Body of pancreas (tissue), 4 donors: ENCODE results near the gene RNF133. TPM values are rescaled to one million over a fixed set of nuclear protein-coding genes. Genes with fewer than 3 reads are reported as not detected.
"Not testable (repeated sequence)": the region's sequence is repeated elsewhere in the genome, so short reads cannot be mapped to it uniquely, and the experiment has no call there.

ENCODE experiments used
- ATAC-seq: fragments of 150-250 bp; one replicate; pipeline ENCODE4 v1.9.1; 2016
- DNase-seq, 4 donors: peaks; one replicate each; pipeline ENCODE4 v3.0.0-alpha.2; 2019
- H3K27ac ChIP-seq, 4 donors: fragments of 200-600 bp; sonication (generic); 1 replicate in 3 of 4; 2 replicates in 1 of 4; pipeline versions ENCODE4 v1.5.1 to v1.6.1; 2016 to 2019; ENCODE audit warnings: mild to moderate bottlenecking in 1 of 4, mixed read lengths in 1 of 4, moderate library complexity in 1 of 4
- H3K27me3 ChIP-seq, 2 donors: fragments of 200-600 bp; sonication (generic); one replicate each; pipeline ENCODE4 v1.6.0; 2016; ENCODE audit warnings: mild to moderate bottlenecking in 1 of 2
- H3K36me3 ChIP-seq, 2 donors: fragments of 200-600 bp; sonication (generic); replicated peaks in 1 of 2; 2 replicates each; pipeline ENCODE4 v1.5.1; 2016; ENCODE audit warnings: low read depth in 2 of 2; ENCODE audit not compliant: insufficient read depth in 1 of 2
- H3K4me1 ChIP-seq: fragments of 200-600 bp; sonication (generic); one replicate; pipeline ENCODE4 v1.6.0; 2016
- H3K4me3 ChIP-seq, 2 donors: fragments of 200-600 bp; sonication (generic); 1 replicate in 1 of 2; 2 replicates in 1 of 2; pipeline ENCODE4 v1.5.1; 2016 to 2019
- H3K9me3 ChIP-seq, 3 donors: fragments of 200-600 bp; sonication (generic); 1 replicate in 2 of 3; 2 replicates in 1 of 3; pipeline ENCODE4 v1.5.1; 2016
- POLR2A ChIP-seq, 3 donors: fragments of 450-650 bp; IDR thresholded peaks; one replicate each; pipeline ENCODE4 v1.6.1; 2016; ENCODE audit warnings: antibody characterized with exemption in 3 of 3, mild to moderate bottlenecking in 2 of 3
- WGBS, 2 donors: methylation state at CpG; one replicate each; pipeline ENCODE4 v1.1.5; 2017; 5-methylcytosine and 5-hydroxymethylcytosine counted together
- intact Hi-C: fragments of 100-400 bp; cut with DNase I; formaldehyde crosslinking; loops from one replicate; pipeline ENCODE4 v1.15.1; 2023
- total RNA-seq, 2 donors: library from RNA; depleted of rRNA; stranded (reverse); fragments of >200 nt; gene quantifications; one replicate each; pipeline ENCODE4 v1.1.0, GENCODE V29; 2016
- TF ChIP-seq, protein P1 (sequence below), 7 experiments: fragments of 450-650 bp in 4 of 7; fragments of 200-600 bp in 3 of 7; sonication (generic) in 3 of 7; IDR thresholded peaks; one replicate each; pipeline ENCODE4 v1.5.1; 2016 to 2019; ENCODE audit warnings: antibody characterized with exemption in 7 of 7

RNF133 gene
- total RNA-seq, 2 donors from 2014 or later = 2.6 to 17.1 TPM

GRCh38 chr7:122679269-122679709 is 19.6 kb downstream of the RNF133 start:
- H3K36me3 ChIP-seq, intact Hi-C loops, H3K27me3 ChIP-seq, H3K9me3 ChIP-seq, H3K4me3 ChIP-seq: not testable (repeated sequence)
- Histone ChIP-seq H3K27ac (peak overlapping the region in 2 of 4 donors; percentile 69 to 71), H3K4me1 (peaks cover 31% of the 10 kb centered on the region)
- ATAC-seq (peak; percentile 60), DNase-seq (peak; percentile 66 to 86 (median 68))
- TF ChIP-seq, protein P1, sequence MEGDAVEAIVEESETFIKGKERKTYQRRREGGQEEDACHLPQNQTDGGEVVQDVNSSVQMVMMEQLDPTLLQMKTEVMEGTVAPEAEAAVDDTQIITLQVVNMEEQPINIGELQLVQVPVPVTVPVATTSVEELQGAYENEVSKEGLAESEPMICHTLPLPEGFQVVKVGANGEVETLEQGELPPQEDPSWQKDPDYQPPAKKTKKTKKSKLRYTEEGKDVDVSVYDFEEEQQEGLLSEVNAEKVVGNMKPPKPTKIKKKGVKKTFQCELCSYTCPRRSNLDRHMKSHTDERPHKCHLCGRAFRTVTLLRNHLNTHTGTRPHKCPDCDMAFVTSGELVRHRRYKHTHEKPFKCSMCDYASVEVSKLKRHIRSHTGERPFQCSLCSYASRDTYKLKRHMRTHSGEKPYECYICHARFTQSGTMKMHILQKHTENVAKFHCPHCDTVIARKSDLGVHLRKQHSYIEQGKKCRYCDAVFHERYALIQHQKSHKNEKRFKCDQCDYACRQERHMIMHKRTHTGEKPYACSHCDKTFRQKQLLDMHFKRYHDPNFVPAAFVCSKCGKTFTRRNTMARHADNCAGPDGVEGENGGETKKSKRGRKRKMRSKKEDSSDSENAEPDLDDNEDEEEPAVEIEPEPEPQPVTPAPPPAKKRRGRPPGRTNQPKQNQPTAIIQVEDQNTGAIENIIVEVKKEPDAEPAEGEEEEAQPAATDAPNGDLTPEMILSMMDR (IDR thresholded peaks at IDR 0.05) = peak in 1 of 7 experiments; percentile 5
- 32 to 37% methylated on average over 9 of the region's 9 CpGs for WGBS, 2 donors

- DNase-seq (no peak), ATAC-seq (no peak)
- H3K27ac ChIP-seq = peak overlapping the region in 1 of 4 donors; percentile 1
- 74 to 83% methylated on average over 1 of the region's 1 CpG for WGBS, 2 donors
- no peaks in the 10 kb centered on the region for H3K9me3 ChIP-seq
- no peak overlapping the region for H3K4me3 ChIP-seq
- H3K27me3 ChIP-seq = no peaks in the 10 kb centered on the region
- intact Hi-C loops = no loop called here
- peaks cover 46% of the 10 kb centered on the region for H3K4me1 ChIP-seq
- no peaks in the 10 kb centered on the region for H3K36me3 ChIP-seq
- no peak for TF ChIP-seq POLR2A (IDR thresholded peaks at IDR 0.05)
- TF ChIP-seq, protein P1 (IDR thresholded peaks at IDR 0.05) = no peak
These were observed 21.8 kb downstream of the RNF133 start for GRCh38 chr7:122677149-122677548.

DNA sequence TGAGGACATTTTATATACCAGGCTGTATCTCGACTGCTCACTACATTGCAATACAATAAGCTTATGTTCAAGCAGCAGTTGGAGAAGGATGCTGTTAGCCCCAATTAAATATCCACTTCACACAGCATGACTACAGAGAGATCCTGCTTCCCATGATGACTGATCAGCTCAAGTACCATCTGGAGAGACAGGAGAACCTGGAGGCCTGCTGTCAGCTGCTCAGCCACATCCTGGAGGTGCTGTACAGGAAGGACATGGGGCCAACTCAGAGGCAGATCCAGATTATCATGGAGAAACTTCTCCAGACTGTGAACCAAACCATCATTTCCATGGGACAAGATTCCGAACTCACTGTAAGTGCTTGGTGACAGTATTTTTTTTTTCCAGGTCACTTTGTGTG is 22.5 kb downstream of the RNF133 start:
- WGBS, 2 donors = 60 to 65% methylated on average over 2 of the region's 2 CpGs
- Histone ChIP-seq H3K4me3 (no peak overlapping the region), H3K9me3 (no peaks in the 10 kb centered on the region), H3K27ac (no peak overlapping the region), H3K36me3 (no peaks in the 10 kb centered on the region), H3K4me1 (peaks cover 48% of the 10 kb centered on the region), H3K27me3 (no peaks in the 10 kb centered on the region)
- DNase-seq = no peak
- no peak for ATAC-seq
- TF ChIP-seq, protein P1 (IDR thresholded peaks at IDR 0.05) = no peak
- no peak for TF ChIP-seq POLR2A (IDR thresholded peaks at IDR 0.05)
- intact Hi-C loops = no loop called here

DNA sequence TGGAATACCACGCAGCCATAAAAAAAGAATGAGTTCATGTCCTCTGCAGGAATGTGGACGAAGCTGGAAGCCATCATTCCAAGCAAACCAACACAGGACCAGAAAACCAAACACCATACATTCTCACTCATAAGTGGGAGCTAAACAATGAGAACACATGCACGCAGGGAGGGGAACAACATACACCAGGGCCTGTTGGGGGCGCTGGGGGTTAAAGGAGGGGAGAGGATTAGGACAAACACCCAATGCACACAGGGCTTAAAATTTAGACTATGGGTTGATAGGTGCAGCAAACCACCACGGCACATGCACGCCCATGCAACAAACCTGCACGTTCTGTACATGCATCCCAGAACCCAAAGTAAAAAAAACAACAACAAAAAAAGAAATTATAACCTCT is 23.3 kb downstream of the RNF133 start:
- WGBS, 2 donors = 85 to 96% methylated on average over 7 of the region's 7 CpGs
- intact Hi-C loops = no loop called here
- TF ChIP-seq, protein P1 (IDR thresholded peaks at IDR 0.05) = no peak
- no peak for TF ChIP-seq POLR2A (IDR thresholded peaks at IDR 0.05)
- Histone ChIP-seq H3K27ac (peak overlapping the region in 1 of 4 donors; percentile 64), H3K9me3 (no peaks in the 10 kb centered on the region), H3K4me3 (no peak overlapping the region), H3K36me3 (no peaks in the 10 kb centered on the region), H3K27me3 (no peaks in the 10 kb centered on the region), H3K4me1 (peaks cover 48% of the 10 kb centered on the region)
- DNase-seq (no peak), ATAC-seq (no peak)

GRCh38 chr7:122675011-122675410 is 23.9 kb downstream of the RNF133 start:
- ATAC-seq (peak; percentile 19), DNase-seq (no peak)
- 44 to 52% methylated on average over 7 of the region's 7 CpGs for WGBS, 2 donors
- no peak for TF ChIP-seq POLR2A (IDR thresholded peaks at IDR 0.05)
- TF ChIP-seq, protein P1 (IDR thresholded peaks at IDR 0.05) = no peak
- Histone ChIP-seq H3K4me3 (no peak overlapping the region), H3K4me1 (peaks cover 48% of the 10 kb centered on the region), H3K9me3 (no peaks in the 10 kb centered on the region), H3K36me3 (no peaks in the 10 kb centered on the region), H3K27ac (peak overlapping the region in 3 of 4 donors; percentile 46 to 64 (median 51)), H3K27me3 (no peaks in the 10 kb centered on the region)
- intact Hi-C loops = no loop called here
